Measurements from ENCODE around the gene DOCK2.

The DOCK2 gene

DNA sequence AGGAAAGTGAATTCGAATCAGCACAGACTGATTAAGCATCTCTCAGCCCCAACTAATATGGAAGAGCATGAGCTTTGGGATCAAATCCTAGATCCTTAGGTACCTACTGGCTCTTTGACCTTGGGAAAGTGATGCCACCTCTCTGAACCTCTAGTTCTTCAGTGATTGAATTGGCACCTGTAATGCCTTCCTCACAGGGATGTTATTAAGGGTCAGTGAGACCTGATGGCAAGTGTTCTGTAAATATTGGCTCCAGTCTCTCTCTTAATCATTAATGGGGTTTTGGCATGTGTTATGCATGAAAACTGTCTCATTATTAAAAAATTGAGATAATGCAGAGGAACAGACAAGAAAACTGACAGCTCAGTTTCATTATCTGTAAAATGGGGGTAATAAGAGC, 227.4 kb downstream of the DOCK2 start:
- DNase-seq (ENCODE audit: low spot score), result no peak

GRCh38 chr5:169867347-169867746, 230.3 kb downstream of the DOCK2 start:
- no peak for DNase-seq (ENCODE audit: low spot score)

DNA sequence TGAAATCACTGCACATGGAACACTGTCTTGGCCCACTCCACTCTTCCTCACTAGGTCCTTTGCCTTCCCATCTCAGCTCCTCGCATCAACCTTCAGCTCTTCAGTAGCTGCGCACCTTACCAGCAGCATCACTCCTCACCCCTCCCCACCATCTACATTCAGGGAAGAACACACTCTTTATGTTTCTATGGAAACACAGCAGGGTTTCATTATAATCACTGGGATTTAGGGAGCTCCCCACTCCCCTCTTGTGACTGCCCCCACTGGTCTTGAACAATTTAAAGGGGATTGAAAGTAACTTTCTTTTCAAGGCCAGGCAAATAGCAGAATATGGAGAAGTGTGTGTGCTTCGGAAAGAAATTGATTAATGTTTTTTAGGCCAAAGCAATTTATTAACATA, 232.0 kb downstream of the DOCK2 start:
- no peak for DNase-seq (ENCODE audit: low spot score)

GRCh38 chr5:169870211-169870610, 233.1 kb downstream of the DOCK2 start:
- no peak for DNase-seq (ENCODE audit: low spot score)

DNA sequence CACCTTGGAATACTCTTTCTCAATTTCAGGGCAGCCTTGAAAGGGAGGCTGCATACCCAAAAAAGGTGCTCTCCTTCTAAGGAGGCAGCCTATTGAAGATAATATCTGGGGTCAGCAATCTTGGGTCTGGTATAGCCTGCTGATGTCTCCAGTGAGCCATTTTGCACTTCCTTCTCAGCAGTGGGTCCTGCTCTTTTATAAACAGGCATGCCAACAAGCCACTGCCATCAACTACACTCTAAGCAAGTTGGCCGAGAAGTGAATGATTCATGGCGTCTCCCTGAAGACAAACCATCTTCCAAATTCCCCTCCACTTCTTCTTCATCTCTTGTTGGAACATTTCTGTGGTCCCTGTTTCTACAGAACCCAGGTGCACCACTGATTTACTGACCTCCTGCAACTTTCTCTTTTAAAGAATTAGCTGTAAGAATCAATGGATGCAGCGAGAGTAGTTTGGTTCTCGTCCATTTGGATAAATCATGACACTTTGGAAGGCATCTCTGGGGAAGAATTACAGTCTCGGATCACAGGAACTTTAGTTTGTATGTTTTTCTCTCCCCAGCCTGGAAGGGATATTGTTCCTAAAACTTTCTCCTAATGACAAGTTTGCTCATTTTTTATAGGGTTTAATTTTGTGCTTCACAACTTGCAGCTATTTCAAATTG, 234.9 kb downstream of the DOCK2 start:
- DNase-seq (ENCODE audit: low spot score), result no peak

- DNase-seq (ENCODE audit: low spot score), result peak; percentile 47
Measured at GRCh38 chr5:169873642-169874041, 236.6 kb downstream of the DOCK2 start.

- peak; percentile 7 for DNase-seq (ENCODE audit: low spot score)
Measured at GRCh38 chr5:169874621-169875020, 237.5 kb downstream of the DOCK2 start.

- peak; percentile 81 for DNase-seq (ENCODE audit: low spot score)
Measured at GRCh38 chr5:169875091-169875728, 238.1 kb downstream of the DOCK2 start.

DNA sequence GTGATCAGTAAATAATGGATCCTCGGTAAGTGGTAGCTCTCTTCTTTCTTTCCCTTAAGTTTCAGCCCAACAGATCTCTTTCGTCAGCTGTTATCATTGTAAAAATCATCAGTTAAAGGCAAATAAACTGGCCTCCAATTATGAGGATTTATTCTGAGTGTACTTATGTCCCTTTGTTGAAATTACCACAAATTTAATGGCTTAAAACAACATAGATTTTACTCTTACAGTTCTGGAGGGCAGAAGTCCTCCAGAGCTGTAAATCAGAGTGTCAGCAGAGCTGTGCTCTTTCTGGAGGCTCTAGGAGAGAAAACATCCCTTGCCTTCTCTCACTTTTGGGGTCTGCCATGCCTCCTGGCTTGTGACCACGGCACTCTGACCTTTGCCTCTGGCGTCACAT, 238.7 kb downstream of the DOCK2 start:
- DNase-seq (ENCODE audit: low spot score), result no peak

DNA sequence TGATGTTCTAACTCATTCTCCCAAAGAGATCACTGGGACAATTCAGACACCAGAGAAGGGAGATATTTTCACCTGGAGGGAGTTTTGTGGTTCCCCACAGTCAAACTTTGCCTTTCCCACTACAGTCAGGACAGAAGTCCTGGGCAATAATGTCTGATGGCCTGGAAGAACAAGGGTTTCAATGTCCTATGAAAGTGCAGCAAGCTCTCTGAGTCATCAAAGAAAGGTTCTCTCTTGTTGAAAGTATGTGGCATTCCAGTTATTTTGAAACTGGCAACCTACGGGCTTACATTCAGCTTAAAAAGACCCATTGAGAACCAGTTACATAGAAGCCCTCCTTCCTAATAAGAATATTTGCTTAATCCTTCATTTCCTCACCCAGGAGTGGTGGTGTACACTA, 239.3 kb downstream of the DOCK2 start:
- DNase-seq (ENCODE audit: low spot score), result peak; percentile 66

DNA sequence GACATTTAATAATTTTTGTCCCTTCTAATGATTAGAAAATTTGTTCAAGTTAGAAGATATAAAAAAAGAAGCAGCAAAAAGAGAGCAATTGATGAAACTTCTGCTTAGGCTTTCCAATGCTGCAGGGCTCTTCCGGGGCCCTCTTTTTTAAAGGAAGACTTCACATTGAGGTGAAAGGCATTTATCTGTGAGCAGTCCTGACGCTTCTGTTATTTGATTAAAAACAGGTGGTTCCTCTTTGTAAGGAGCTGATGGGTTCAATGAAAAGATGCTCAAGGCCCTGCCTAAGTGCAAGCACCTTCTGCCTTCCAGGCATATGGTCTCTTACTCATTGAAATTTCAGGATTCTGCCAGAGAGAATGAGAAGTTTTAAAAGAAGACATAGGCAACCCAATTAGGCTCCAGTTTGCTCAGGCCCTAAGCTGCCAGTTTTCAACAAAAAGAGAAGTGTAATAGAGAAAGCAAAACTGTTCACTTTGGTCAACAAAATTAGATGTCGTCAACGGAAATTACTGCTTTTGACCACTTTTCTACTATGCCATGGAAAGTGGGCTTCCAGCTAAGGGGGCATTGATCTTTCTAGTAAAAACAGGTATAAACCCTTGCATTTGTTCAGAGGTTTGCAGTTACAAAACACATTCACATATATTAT, 243.1 kb downstream of the DOCK2 start:
- no peak for DNase-seq (ENCODE audit: low spot score)

DNA sequence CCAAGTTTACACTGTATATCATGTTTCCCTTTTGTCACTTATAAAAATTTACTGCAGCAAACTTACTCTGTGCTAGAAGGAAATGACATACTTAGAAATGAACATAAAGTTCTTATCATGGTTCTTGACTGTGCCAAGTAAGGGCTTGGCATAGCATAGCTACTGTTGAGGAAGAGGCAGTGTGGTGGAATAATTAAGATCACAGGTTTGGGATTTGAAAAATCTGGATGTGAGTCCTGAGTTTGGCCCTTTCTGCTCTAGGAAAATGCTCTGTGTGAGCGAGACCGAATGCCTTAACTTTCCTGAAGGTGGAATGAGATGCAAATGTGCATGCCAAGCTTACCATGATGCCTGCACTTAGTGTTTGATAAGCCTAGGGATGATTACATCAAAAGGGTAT, 243.7 kb downstream of the DOCK2 start:
- no peak for DNase-seq (ENCODE audit: low spot score)

DNA sequence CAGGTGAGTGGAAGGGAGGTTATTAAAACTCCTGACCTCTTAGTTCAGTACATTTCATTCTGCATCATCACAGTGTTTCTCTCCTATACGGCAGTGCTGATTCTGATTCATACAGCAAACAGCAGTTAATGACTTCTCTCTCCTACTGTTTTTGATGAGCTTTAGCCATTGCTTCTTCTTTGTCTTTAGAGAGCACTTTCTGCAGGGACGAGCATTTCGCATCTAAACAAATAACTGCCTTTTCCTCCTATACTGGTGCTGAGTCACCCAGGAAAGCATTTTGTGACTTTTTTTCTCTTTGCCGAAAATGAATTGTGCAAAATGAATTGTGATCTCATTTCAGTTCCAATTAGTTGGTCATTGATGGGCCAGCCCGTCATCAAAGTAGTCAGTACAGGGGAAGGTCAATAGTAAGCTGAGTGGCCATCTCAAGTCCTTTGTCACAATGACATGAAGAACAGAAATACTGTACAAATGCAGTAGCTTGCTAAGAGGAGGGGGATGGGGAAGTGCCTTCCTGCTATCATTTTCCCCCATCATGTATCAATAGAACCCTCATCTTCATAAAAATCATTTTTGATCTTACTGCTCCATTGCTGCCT, 244.7 kb downstream of the DOCK2 start:
- DNase-seq (ENCODE audit: low spot score), result no peak

DNA sequence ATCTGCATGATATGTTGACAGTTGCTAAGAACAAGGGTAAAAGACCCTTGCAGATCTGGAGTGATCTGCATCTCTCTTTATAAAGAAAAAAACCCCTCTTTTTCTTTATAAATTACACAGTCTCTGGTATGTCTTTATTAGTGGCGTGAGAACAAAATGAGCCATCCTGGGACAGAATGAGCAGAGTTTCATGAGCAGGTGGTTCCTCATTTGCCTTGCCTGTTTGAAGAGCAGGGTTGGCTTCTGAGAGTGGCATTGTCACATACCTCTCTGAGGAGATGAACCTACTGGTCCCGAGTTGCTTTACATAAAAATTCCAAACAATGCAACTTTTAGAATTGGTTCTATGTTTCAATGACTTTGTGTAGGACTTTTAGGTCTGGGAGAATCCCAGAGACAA, 249.0 kb downstream of the DOCK2 start:
- no peak for DNase-seq (ENCODE audit: low spot score)

DNA sequence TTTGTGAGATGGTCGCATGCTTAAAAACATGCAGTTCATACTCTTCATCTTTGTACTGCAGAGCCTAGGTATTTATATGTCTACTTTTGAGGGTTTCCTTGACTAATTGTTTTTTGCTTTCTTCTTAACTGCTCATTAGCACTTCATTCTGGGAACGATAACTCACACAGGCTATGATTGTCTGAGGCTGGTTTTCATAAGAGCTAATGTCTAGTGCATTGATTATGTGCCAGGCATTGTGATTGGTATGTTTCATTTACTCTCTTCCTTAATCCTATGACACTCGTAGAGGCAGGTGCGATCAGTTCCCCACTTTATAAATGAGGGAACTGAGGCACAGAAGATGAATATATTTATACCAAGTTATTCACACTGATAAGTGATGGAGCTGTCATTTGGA, 249.6 kb downstream of the DOCK2 start:
- DNase-seq (ENCODE audit: low spot score), result no peak

DNA sequence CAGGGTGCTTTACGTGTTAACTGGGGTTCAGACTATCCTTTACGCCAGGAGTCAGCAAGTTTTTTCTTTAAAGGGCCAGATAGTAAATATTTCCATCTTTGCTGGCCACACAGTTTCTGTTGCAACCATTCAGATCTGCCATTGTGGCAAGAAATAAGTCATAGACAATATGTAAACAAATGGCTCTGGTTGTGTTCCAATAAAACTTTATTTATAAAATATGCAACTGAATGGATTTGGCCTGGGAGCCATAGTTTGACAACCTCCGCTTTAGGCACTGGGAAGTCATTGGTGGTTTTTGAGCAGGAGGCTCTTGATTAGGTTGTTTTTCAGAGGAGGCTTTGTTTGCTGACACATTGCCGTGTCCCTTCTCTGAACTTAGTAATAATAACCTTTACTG, 252.5 kb downstream of the DOCK2 start:
- DNase-seq (ENCODE audit: low spot score), result no peak

DNA sequence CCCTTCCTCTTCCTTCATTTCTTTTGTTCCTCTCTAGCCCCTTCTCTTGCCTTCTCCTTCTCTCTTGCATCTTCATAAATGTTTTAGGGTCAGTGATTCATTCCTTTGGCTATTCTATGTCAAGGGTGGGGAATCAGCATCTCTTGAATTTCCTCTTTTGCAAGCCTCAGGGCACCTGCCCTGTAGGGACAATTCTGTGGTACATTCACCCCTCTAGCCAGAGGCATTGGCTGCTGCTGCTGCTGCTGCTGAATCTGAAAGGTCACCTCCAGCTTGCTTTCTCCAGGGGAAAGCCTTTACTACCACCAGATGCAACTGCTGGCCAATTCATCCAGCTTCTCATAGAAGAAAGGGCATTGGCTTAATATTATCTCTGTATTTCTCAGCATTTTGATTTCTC, 255.9 kb downstream of the DOCK2 start:
- peak; percentile 11 for DNase-seq (ENCODE audit: low spot score)

- DNase-seq (ENCODE audit: low spot score), result peak; percentile 47
Measured at GRCh38 chr5:169893571-169893970, 256.5 kb downstream of the DOCK2 start.

- DNase-seq (ENCODE audit: low spot score), result peak; percentile 30
Measured at GRCh38 chr5:169895926-169896325, 258.9 kb downstream of the DOCK2 start.

- DNase-seq (ENCODE audit: low spot score), result no peak
Measured at GRCh38 chr5:169897481-169897880, 260.4 kb downstream of the DOCK2 start.

DNA sequence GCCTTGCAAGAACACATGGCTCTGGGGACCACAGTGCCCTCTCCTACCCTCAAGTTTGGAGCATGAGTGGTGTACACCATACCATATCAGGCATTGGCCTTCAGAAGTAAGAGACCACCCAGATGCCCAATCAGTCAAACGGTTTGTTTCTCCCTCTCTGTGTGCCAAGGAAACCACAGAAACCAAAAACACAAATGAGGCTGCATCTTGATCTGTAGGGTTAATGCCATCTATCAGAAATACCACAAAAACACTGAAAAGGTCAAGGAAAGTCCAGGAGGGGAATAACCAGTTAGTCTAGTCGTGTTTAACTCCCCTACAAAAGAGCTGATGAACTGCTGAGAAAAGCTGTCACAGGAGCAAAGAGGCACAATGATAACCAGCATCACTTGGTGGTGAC, 264.8 kb downstream of the DOCK2 start:
- no peak for DNase-seq (ENCODE audit: low spot score)

DNA sequence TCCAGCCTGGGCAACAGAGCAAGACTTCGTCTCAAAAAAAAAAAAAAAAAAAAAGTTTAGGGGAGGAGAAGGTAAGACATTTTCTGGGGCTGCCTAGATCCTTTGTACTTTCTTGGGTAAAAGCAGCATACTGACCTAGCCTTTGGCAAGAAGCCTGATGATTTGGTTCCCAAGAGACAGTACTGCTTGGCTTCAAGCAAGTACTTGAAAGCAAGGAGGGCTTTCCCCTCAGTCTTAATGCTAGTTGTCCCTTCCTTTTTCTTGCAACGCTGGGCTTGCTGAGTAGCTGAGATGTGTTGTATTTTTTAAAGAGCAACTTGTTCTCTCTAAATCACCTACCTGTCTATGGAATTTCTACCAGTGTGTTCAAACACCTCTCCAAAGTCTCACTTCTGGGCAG, 267.0 kb downstream of the DOCK2 start:
- DNase-seq (ENCODE audit: low spot score), result peak; percentile 31

DNA sequence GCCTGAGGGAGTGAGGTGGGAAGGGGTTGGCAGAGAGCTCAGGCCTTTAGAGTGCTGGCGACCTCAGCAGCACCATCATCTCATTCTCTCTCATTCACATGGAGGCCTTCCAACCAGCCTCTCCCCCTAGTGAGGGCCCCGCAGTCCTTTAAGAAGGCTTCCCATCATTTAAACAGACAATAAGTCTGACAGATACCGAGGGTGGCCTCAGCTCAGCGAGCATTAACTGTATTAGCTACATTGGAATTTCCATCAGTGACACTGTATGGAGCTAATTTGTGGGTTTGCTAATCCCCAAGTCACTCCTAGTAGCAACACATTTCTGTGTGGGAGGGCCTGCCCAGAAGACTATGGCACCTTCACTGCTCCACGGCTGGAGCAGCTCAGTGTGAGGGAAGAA, 267.4 kb downstream of the DOCK2 start:
- DNase-seq (ENCODE audit: low spot score), result no peak
